GM12891 (cell line): ENCODE data around the gene SYT17.

Source experiments
- DNase-seq: peaks from one replicate; pipeline ENCODE4 v3.0.0; 2011; ENCODE audit warnings: low spot score; ENCODE audit not compliant: insufficient read length
- FAIRE-seq: peaks from 2 replicates; lab custom pipeline; 2011; peaks lifted over from hg19 to GRCh38; lab: Jason Lieb, UNC
- PAX5 ChIP-seq: IDR thresholded peaks from 2 replicates; pipeline ENCODE4 v1.6.1; 2011; ENCODE audit warnings: low read length, moderate library complexity, mild to moderate bottlenecking; ENCODE audit not compliant: insufficient read depth, severe bottlenecking
- POLR2A ChIP-seq: IDR thresholded peaks from 2 replicates; pipeline ENCODE4 v1.6.1; 2011; ENCODE audit warnings: low read depth, low read length, control low read depth
- POLR2AphosphoS5 ChIP-seq: IDR thresholded peaks from 2 replicates; pipeline ENCODE4 v1.6.1; 2011; ENCODE audit warnings: low read depth, low read length, control low read depth
- POU2F2 ChIP-seq: IDR thresholded peaks from 2 replicates; pipeline ENCODE4 v1.6.1; 2011; ENCODE audit warnings: low read depth, mild to moderate bottlenecking, control low read depth, low read length, moderate library complexity
- SPI1 ChIP-seq: IDR thresholded peaks from 2 replicates; pipeline ENCODE4 v1.6.1; 2011; ENCODE audit warnings: low read depth, low read length, control low read depth
- TAF1 ChIP-seq: IDR thresholded peaks from 2 replicates; pipeline ENCODE4 v1.6.1; 2011; ENCODE audit warnings: low read depth, low read length, control low read depth

SYT17 gene

DNA sequence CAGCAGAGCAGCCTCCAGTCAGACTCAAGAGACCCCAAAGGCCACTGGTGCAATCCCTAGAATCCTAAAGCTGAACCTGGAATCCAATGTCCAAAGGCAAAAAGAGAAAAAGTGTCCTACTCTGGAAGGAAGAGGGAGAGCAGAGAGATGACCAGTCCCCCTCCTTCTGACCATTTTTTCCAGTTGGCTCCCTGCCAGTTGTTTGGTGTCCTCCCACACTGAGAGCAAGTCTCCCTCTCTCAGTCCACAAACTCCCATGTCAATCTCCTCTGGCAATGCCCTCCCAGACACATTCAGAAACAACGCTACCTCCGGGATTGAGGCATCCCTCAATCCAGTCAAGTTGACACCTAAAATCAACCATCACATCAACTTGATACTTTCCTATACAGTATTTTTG is 113.2 kb downstream of the SYT17 start:
- FAIRE-seq (no peak), DNase-seq (no peak)
- TF ChIP-seq PAX5 (no peak), POU2F2 (no peak), TAF1 (no peak), SPI1 (no peak)

DNA sequence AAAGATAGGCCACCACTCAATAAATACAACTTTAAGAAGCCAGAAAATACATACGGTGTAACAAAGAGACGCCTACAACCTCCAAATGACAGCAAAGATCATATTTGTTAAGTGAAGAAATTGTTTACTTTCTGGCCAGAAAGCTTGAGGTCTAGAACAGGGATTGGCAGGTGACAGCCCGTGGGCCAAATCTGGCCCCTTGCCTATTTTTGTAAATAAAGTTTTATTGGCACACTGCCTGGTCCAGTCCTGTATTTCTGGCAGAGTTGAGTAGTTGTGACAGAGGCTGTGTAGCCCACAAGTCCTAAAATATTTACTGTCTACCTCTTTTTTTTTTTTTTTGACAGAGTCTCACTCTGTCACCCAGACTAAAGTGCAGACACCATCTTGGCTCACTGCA is 114.1 kb downstream of the SYT17 start:
- TF ChIP-seq POU2F2 (no peak), POLR2AphosphoS5 (no peak), PAX5 (no peak), SPI1 (no peak), TAF1 (no peak), POLR2A (no peak)
- FAIRE-seq (no peak), DNase-seq (no peak)

DNA sequence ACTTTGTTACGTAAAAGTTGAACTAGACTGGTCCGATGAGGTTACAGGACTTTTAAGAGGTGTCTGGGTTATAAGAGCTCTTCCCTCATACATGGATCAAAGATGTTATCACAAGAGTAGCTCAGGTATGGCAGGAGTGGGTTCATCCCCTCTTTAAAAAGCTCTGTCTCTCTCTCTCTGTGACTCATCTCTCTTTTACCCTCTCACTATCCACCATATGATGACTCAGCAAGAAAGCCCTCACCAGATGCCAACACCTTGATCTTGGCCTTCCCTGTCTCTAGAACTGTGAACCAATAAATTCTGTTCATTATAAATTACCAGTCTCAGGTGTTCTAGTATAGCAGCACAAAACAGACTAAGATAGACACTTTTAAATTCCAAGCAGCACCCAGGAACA is 115.6 kb downstream of the SYT17 start:
- FAIRE-seq, result no peak
- TF ChIP-seq POLR2A (no peak), TAF1 (no peak), SPI1 (no peak), POU2F2 (no peak), POLR2AphosphoS5 (no peak), PAX5 (no peak)
- DNase-seq, result no peak

- no peak for FAIRE-seq
- DNase-seq, result no peak
- TF ChIP-seq POU2F2, result no peak
These were observed 116.2 kb downstream of the SYT17 start for GRCh38 chr16:19284207-19284606.

- TF ChIP-seq POU2F2 (no peak), POLR2AphosphoS5 (no peak), TAF1 (no peak), SPI1 (no peak), POLR2A (no peak), PAX5 (no peak)
- DNase-seq (no peak), FAIRE-seq (no peak)
These were observed 117.4 kb downstream of the SYT17 start, which contains the start of gene CLEC19A for GRCh38 chr16:19285431-19285830. Gene CLEC19A (plus strand): TSS chr16:19285731. CDS start chr16:19285852, 121 bp downstream.

GRCh38 chr16:19286827-19287226 is 118.8 kb downstream of the SYT17 start:
- FAIRE-seq (no peak), DNase-seq (no peak)
- no peak for TF ChIP-seq POLR2A
- no peak for TF ChIP-seq SPI1
- no peak for TF ChIP-seq TAF1
- TF ChIP-seq POU2F2, result no peak
- TF ChIP-seq PAX5, result no peak
- TF ChIP-seq POLR2AphosphoS5, result no peak

DNA sequence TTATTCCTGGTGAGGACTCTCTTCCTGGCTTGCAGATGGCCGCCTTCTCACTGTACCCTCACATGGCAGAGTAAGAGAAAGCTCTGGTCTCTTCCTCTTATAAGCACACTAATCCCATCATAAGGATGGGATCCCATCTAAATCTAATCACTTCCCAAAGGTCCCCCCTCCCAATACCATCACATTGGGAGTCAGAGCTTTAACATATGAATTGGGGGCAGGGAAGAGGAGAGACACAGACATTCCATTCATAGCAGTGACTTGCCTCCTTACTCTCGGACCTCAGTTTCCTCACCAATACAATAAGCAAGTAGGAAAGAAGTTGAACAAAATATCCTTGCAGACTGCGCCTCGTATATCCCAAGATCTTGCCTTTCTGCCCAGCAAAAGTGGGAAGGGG is 119.2 kb downstream of the SYT17 start:
- no peak for DNase-seq
- FAIRE-seq, result no peak
- TF ChIP-seq PAX5 (no peak), POU2F2 (no peak), POLR2A (no peak)

- FAIRE-seq (no peak), DNase-seq (no peak)
- TF ChIP-seq TAF1, result no peak
- no peak for TF ChIP-seq PAX5
- TF ChIP-seq POLR2AphosphoS5, result no peak
- TF ChIP-seq POLR2A, result no peak
- no peak for TF ChIP-seq SPI1
- no peak for TF ChIP-seq POU2F2
These were observed 121.1 kb downstream of the SYT17 start for GRCh38 chr16:19288872-19289799.

GRCh38 chr16:19289811-19290485 is 121.9 kb downstream of the SYT17 start:
- DNase-seq (no peak), FAIRE-seq (no peak)
- TF ChIP-seq POU2F2 (no peak), POLR2AphosphoS5 (no peak), SPI1 (no peak), PAX5 (no peak), TAF1 (no peak), POLR2A (no peak)

DNA sequence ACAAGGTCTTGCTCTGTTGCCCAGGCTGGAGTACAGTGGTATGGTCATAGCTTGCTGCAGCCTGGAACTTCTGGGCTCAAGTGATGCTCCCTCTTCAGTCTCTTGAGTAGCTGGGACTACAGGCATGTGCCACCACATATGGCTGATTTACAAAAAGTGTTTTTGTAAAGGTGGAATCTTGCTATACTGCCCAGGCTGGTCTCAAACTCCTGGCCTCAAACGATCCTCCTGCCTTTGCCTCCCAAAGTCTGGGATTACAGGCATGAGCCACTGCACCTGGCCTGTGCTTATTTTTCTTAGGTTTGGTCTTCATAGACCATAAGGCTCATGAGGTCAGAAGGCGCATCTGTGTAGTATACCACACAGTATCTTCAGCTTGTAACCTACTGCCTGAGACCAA is 122.8 kb downstream of the SYT17 start:
- DNase-seq (no peak), FAIRE-seq (no peak)
- no peak for TF ChIP-seq POLR2AphosphoS5
- no peak for TF ChIP-seq TAF1
- no peak for TF ChIP-seq PAX5
- TF ChIP-seq SPI1, result no peak

GRCh38 chr16:19291475-19291874 is 123.4 kb downstream of the SYT17 start:
- DNase-seq, result no peak
- no peak for FAIRE-seq
- no peak for TF ChIP-seq TAF1
- TF ChIP-seq POU2F2, result no peak
